ENCODE data around the gene SCAF4. TPM values are rescaled to one million over a fixed set of nuclear protein-coding genes. Genes with fewer than 3 reads are reported as not detected.

SCAF4 gene
- total and polyA plus RNA-seq, 9 of the 15 experiments (the other 6 are each of a cell fraction or from before 2014, with no cell fraction given) = 2.3 to 55.7 (median 17.2) TPM

- Histone ChIP-seq H3K27me3 (ENCODE audit: control insufficient read depth in 2 of 2, insufficient read depth in 2 of 2, low read length in 2 of 2) (no peaks in the 10 kb centered on the region), H4K20me1 (replicated peaks; ENCODE audit: control insufficient read depth, insufficient read depth, low read length) (no peaks in the 10 kb centered on the region), H3K4me1 (replicated peaks in 1 of 2; ENCODE audit: control insufficient read depth in 2 of 2, insufficient read depth in 2 of 2, low read length in 2 of 2) (no peaks in the 10 kb centered on the region; a peak in 1 of 5 replicates), H3K4me3 (no peak overlapping the region), H3K9me3 (replicated peaks; ENCODE audit: control insufficient read depth, insufficient read depth, low read depth, low read length) (peaks cover 8% of the 10 kb centered on the region; the same call in 1 of the 2 replicates), H3K27ac (ENCODE audit: extremely low read depth, low read depth, low read length) (no peak overlapping the region), H3K36me3 (ENCODE audit: control insufficient read depth, insufficient read depth, low read length) (no peaks in the 10 kb centered on the region), H3K4me2 (ENCODE audit: insufficient read depth, low read length) (no peak overlapping the region), H3K9ac (ENCODE audit: insufficient read depth in 1 of 2, low read depth in 2 of 2, low read length in 2 of 2) (no peak overlapping the region), H3K9me1 (ENCODE audit: control insufficient read depth, insufficient read depth, low read length) (no peaks in the 10 kb centered on the region), H2AFZ (ENCODE audit: low read depth, low read length) (no peak overlapping the region), H3K79me2 (ENCODE audit: control insufficient read depth, insufficient read depth, low read length) (no peaks in the 10 kb centered on the region)
- CTCF ChIA-PET (ENCODE audit: low intra/inter-chr PET ratio) = interaction anchor here (0.7 kb wide), 1 partner anchor 169 kb away, joined by 3 read pairs; no protein-coding TSS in a partner anchor
- peak; percentile 35 for TF ChIP-seq ZNF280A (IDR thresholded peaks at IDR 0.05; ENCODE audit: low read depth, partially characterized antibody)
- peak in 1 of 2 experiments; percentile 54; a peak in 1 of 4 replicates for TF ChIP-seq TRIM24 (IDR thresholded peaks at IDR 0.05)
- TF ChIP-seq SOX6 (IDR thresholded peaks at IDR 0.05) = no peak
- no peak for TF ChIP-seq RERE (CRISPR knock-in tag; IDR thresholded peaks at IDR 0.05; ENCODE audit: borderline replicate concordance)
- TF ChIP-seq TRIM28 (IDR thresholded peaks at IDR 0.05) = peak; percentile 85; the same call in 1 of the 2 replicates
- TF ChIP-seq CBX5 (IDR thresholded peaks at IDR 0.05; ENCODE audit: borderline replicate concordance, low read depth) = 0 out of 2 replicates have a peak, but pooled peaks have one; percentile 48
- peak in 1 of 2 experiments; percentile 88; a peak in 2 of 3 replicates for TF ChIP-seq CBX3 (IDR thresholded peaks at IDR 0.05; ENCODE audit: borderline replicate concordance in 1 of 2, low read length in 2 of 2)
- TF ChIP-seq BHLHE40 (IDR thresholded peaks at IDR 0.05; ENCODE audit: low read length) = no peak
- no peak for ATAC-seq
- no peak for DNase-seq (ENCODE audit: extremely low read depth in 1 of 4, low spot score in 3 of 4)
- in situ Hi-C loops (cut with MboI) (no loop called here), intact Hi-C loops (cut with micrococcal nuclease) (no loop called here)
- POLR2A ChIA-PET = no interaction called here
- BruUV-seq (replicated peaks) = no TSS peak
- WGBS (ENCODE audit: insufficient coverage, low coverage, missing lambda C conversion rate) = 8% methylated on average over 1 of the region's 1 CpG
- no peak for FAIRE-seq
Measured at GRCh38 chr21:31743712-31744111, 11.8 kb upstream of the SCAF4 start.

Measured in K562 (cell line).